Measurements from ENCODE around the gene SLC35F1.

GRCh38 chr6:118146584-118146983 lies 239.5 kb downstream of the SLC35F1 start:
- TF ChIP-seq EZH2 (IDR thresholded peaks at IDR 0.05; ENCODE audit: borderline replicate concordance) (no peak), CTCF (IDR thresholded peaks at IDR 0.05; ENCODE audit: poor library complexity) (no peak), EZH2phosphoT487 (IDR thresholded peaks at IDR 0.05; ENCODE audit: low read depth, severe bottlenecking, unreplicated experiment) (no peak)

Measured in hepatocyte (in vitro differentiated cells).